ENCODE measurements around the gene GUCA1A.
"Not testable (repeated sequence)": the region's sequence is repeated elsewhere in the genome, so short reads cannot be mapped to it uniquely, and the experiment has no call there.

Gene GUCA1A

DNA sequence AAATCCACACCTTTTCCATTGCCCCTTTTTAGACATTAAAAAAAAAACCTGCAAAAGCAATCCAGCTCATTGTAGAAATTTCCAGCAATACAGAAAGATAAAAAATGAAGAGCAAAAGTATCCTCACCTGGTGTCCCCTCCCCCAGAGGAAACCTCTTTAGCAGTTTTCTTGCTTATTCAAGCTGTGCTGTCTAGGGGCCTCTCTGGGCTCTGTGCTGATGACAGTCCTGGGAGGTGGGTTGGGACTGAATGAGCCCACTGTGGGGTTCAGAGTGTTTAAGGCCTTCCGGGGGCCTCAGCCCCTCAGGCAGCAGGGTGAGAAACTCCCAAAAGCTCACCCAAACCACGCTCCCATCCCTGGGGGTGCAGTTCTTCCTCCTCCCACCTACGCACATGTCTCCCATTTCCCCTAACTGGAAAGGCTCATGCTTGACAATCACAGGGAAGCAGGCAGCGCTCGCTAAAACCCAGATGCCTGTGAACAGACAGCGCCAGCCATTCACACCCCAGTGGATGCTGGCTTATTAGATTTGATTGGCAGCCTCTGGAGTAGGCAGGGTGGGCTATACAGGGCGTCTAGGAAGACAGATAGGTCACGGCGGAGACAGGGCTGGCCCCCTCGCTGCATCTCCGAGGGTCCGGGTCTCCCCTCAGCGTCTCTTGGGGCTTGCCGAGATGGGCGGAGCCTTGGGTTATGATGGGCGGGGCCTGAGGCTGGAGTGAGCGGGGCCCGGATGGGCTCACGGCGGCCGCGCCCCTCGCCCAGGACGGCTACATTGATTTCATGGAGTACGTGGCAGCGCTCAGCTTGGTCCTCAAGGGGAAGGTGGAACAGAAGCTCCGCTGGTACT, 4.6 kb downstream of the GUCA1A start:
- DNase-seq (ENCODE audit: low spot score), result no peak

DNA sequence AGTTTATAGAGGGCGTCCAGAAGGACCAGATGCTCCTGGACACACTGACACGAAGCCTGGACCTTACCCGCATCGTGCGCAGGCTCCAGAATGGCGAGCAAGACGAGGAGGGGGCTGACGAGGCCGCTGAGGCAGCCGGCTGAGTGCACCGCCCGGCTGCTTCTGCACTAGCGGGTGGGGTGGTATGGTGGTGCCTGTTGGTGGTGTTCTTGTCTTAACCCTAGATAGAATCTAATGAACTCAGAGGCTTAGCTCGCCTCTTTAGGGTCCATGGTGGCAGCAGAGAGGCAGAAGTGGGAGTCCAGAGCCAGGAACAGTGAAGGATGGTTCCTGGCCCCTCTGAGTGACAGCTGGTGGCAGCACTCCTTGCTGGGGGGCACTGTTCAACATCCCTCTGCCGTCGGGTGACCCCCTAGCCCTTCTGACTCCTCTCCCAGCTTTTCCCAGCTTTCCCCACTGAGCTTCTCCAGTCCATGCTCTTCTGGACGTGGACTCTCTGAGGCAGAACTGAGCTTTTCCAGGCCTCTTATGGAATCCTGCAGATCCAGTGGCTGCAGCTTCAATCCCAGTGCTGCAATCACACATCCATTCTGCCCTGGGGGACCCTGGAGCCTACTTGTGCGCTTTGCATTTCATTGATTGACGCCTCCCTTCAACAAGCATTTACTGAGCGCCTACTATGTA, 6.2 kb downstream of the GUCA1A start:
- DNase-seq (ENCODE audit: low spot score), result no peak

DNA sequence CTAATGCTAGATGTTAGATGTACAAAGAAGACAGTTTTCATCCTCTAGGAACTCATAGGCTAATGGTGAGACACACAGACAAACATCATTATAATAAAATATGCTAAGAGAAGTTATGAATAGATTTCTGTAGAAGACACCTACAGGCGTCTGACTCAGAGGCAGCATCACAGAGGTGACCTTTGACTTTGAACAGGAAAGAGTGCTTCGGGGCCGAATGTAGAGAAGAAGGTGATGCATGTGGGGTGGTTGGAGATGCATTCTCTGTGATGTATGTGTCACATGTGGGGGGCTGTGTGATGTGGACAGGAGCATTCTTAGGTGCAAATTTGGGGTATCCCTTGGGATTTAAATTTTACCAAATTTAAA, 6.8 kb downstream of the GUCA1A start:
- DNase-seq (ENCODE audit: low spot score), result no peak

DNA sequence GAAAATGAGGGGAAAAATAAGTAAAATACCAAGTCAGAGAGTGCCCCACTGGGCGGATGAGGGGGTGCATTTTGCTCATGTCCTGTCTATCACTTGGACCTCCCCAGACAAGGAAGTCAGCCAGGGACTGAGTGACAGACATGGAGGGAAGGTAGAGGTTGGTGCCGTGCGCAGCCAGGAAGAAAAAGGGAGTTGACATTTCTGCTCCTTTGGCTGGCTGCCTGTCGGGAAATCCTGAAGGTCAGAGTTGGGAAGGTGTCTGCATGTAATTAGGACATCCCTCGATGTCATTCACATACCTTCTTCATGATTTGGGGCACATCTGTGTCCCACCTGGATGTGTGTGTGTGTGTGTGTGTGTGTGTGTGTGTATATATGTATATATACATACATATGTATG, 8.9 kb downstream of the GUCA1A start:
- no peak for DNase-seq (ENCODE audit: low spot score)

DNA sequence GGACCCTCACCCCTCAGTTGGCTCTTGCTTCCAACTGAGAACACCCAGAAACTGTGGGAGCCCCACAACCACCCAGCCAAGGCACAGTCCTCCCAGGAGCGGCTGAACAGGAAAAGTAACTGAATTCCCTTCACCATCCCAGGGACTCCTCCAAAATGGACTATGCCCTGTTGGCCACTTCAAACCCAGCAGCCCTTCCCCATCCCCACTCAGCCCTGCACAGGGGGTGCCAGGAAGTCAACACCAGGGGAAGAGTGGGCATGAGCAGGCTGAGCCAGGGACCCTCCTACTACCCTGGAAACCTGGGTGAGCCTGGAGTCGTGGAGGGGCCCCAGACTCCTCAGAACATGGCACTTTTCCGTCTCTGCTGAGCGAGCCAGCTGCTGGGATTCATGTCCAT, 11.3 kb downstream of the GUCA1A start:
- DNase-seq (ENCODE audit: low spot score), result no peak

DNA sequence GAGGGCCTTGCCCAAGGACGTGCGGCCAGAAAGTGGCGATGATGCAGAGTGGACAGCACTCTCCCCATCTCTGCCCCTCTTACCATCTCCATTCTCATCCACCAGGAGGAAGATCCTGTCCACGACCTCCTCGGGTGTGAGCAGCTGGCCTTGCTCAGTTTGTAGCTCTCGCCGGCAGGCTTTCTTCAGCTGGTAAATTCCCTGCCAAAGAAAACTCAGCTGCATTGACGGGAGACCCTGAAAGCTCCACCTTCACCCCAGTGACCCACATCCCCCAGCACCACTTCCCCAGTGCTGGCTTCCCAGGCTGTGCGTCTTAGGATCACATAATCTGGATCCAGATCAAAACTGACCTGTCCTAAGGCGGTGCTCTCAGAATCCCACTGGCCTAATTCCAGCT, 12.4 kb downstream of the GUCA1A start:
- DNase-seq (ENCODE audit: low spot score), result no peak

DNA sequence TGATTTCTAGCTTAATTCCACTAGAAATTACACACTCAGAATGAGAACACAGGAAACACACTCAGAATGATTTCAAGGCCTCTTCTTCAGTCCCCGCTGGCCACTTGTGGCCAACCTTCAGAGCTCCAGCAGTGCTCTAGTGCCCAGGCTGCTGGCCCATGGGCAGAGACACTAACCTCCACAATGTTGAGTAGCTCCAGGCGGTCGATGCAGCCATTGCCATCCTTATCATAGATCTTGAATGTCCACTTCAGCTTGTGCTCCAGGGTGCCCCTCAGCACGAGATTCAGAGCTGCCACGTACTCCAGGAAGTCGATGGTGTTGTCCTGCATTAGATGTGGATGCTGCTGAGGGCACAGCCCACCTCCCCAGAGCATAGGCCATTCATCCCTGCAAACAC, 15.2 kb downstream of the GUCA1A start:
- no peak for DNase-seq (ENCODE audit: low spot score)

DNA sequence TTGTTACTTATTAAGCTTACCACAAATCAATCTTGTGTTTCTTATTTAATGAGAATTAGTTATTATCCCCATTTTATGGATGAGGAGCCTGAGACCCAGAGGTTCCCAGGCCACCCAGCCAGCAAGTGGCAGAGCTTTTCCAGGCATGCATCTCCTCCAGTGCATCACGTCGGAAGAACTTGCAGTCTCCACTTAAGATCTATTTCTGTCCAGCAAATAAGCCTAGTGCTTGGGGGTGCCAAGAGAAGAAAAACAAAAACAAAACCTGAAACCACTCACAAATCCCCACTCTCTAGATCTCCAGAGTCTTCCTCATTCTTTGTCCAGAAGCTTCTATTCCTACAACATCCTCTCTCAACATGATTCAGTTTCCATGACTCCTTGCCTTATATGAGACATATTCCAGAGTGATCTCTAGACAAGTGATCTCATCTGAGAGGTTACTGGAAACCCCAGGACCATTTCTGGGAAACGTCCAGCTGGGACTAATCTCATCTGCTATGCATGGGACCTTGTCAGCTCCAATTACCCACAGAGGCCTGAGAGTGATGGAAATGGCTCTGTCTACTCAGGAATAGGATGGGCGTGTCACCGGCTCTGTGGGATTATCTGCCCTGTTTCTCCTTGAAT, 17.5 kb downstream of the GUCA1A start:
- no peak for DNase-seq (ENCODE audit: low spot score)

DNA sequence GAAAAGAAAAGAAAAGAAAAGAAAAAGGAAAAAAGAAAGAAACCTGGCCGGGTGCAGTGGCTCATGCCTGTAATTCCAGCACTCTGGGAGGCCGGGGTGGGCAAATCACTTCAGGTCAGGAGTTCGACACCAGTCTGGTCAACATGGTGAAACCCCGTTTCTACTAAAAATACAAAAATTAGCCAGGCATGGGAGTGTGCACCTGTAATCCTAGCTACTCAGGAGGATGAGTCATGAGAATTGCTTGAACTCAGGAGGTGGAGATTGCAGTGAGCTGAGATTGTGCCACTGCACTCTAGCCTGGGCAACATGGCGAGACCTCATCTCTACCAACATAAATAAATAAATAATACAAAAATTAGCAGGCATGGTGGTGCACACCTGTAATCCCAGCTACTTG, 19.2 kb downstream of the GUCA1A start:
- not testable (repeated sequence) for DNase-seq (ENCODE audit: low spot score)

DNA sequence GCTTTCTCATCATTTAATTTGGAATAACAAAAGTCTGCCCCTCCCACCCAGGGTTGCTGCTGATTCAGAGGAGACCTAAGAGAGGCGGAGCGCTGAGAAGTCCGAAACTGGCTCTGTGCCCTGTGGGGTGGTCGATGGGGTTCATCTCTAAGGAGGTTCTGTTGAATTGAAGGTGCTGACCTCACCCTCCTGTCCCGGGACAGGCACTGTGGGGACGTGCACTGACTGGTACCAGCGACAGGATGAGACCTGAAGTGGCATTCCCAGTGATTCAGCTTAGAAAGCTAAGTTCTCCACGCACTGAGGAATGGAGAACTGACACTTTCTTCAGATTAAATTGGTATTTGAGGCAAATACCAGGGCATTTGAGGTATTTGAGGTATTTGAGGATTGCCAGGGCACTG, 20.3 kb downstream of the GUCA1A start:
- DNase-seq (ENCODE audit: low spot score), result no peak

DNA sequence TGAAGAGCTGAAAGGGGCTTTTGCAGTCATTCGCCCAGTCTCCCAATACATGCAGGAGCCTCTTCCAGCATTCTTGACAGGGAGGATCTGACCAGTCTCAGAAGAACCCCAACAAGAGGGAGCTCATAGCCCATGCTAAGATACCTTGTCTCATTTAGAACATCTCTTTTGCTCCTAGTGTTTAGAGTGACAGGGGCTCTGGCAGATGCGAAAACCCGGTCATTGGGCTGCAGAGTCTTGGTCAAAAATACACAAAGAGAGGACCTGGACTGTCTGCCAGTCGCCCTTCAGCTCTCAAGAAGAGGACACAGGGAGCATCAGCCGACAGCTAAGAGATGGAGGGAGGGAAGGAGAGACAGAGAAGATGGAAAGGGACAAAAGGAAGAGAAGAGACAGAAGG, 20.9 kb downstream of the GUCA1A start:
- DNase-seq (ENCODE audit: low spot score), result no peak

DNA sequence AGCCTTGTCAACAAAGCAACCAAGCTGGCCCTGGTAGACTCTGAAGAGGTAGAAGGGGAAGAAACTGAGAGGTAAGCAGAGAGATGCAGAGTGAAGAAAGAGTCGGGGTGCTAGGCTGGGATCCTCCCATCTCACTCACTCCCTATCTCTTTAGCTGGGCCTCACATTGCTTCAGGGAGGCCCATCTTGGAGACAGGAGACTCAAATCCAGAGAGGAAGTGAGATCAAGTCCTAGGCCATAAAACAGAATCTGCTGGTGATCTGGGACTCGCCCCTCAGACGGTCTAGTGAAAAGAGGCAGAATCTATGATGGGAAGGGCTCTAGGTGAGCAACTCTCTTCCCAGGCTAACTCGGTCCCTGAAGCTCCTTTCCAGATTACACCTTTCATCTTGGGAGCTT, 22.3 kb downstream of the GUCA1A start:
- DNase-seq (ENCODE audit: low spot score), result no peak

DNA sequence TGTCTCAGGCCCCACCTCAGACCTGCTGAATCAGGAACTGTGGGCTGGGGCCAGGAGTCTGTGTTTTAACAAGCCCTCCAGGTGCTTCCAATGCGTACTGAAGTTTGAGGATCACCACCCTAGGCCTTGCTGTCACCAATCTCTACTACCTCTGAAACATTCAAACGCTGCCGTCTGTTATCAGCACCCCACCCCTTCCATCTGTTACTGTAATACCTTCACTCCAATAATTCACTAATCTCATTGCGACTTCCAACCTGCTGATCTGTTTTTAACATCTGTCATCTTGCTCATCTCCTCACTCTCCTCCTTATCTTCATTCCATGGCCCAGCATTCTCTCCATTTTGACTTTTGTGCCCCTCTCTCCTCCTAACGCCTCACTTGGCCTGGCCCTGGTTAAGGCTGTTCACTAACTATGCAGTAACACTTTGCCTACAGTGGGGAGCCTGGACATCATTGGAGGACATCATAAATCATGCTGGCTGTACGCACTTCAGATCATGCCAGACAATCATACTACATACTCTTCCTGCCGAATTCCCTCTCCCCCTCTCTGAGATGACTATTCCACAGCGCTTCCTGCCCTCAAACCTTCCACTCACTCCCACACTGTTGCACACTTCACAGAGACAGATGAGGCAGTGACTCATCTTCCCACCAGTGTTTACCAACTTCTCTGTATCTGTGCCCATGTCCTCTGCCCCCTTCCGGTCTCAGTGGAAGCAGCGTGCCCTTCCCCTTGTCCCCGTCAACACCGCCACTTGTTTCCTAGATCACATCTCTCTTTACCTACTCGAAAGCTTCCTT, 24.6 kb downstream of the GUCA1A start:
- DNase-seq (ENCODE audit: low spot score), result no peak

DNA sequence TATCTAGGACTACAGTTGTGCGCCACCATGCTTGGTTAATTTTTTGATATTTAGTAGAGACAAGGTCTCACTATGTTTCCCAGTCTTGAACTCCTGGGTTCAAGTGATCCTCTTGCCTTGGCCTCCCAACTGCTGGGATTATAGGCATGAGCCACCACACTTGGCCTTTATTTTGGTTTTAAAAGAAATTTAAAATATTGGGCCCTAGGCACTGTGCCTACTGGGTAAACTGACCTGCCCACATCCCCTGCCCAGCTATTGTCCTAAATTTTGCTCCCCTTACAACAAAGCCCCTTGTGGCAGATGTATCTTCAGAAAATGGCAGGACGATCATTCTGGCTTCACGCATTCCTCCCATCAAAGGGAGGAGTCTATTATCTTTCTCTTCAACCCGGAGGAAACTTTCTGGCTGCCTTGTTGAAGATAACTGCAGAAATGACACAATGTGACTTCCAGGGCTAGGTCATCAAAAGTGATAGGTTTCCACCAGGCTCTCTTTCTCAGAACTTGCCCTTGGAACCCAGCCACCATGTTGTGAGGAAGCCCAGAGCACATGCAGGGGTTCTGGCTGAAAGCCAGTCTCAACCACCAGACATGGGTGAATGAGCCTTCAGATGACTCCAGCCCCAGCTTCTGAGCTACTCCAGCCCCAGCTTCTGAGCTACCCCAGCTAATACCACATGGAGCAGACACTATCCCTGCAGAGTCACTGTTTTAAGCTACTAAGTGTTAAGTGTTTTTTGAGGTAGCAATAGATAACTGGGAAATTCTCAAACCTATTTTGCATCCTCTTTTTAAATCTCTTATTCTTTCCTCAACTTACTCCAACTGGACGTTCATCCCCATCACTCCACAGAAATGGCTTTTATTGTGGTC, 26.2 kb downstream of the GUCA1A start:
- no peak for DNase-seq (ENCODE audit: low spot score)

DNA sequence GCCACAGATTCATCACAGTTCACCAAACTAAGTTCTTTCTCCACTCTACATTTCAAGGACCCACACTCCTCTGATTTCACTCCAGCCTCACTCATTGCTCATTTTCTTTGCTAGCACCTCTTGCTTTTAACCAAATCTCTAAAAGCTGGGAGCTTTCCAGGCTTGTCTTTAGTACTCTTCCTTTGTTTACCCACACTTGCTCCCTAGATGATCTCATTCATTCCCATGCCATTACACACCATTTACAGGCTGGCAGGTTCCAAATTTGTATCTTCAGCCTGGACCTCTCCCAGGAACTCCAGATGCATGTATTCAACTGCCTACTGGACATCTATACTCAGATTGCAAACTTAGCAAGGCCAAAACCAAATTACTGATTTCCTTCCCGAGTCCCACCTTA, 26.9 kb downstream of the GUCA1A start:
- no peak for DNase-seq (ENCODE audit: low spot score)

DNA sequence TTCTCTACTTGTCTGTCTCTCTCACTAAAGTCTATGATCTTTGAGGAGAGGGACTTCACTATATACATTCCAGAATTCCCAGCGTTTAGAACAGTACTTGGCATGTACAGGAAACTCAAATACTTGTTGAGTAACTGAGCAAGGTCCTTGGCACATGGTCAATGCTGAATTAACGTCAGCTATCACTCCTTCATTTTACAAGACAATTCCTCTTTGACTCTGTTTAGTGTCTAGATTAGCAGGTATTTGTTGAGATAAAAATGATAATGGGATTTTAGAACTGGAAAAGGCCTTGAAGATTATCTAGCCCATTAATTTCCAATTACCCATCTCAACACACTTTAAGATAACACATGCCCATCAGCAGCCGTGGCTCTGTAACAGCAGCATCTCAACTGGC, 28.2 kb downstream of the GUCA1A start:
- no peak for DNase-seq (ENCODE audit: low spot score)

DNA sequence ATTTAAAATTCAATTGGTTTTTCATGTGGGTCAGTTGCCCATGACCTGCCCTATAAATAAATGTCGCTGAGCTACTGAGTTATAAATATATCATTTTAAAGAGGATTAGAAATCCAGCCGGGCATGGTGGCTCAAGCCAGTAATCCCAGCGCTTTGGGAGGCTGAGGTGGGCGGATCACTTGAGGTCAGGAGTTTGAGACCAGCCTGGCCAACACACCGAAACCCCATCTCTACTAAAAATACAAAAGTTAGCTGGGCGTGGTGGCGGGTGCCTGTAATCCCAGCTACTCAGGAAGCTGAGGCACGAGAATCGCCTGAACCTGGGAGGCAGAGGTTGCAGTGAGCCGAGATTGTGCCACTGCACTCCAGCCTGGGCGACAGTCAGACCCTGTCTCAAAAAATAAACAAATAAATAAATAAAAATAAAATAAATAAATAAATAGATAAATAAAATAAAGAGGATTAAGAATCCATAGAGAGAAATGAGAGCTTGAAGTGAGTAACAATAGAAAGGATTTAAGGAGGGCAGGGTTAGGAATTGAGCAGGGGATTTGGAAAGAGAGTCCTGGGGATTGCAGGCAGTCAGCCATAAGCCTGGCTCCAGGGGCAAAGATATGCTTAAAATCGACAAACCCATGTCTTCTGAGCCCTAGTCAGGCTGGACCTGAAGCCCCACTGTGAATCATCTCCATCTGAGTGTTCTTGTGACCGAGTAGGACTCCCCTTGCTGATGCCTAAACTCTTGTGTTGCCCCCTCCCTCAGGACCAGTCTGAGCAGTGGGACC, 29.2 kb downstream of the GUCA1A start:
- not testable (repeated sequence) for DNase-seq (ENCODE audit: low spot score)

DNA sequence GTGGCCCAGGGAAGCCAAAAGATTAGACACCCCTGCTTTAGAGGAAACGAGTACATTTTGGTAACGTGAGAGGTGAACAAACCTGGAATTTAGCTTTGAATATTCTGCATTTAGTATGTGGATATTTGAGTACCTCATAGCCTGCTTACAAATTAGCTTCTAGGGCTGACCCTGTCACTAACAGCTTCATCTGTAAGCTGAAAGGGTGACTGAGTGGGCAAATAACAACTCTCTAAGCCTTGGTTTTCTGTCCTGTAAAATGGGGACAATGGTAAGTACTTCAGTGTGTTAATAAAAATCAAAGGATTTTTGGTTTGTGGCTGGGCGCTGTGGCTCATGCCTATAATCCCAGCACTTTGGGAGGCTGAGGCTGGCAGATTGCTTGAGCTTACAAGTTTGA, 30.0 kb downstream of the GUCA1A start:
- DNase-seq (ENCODE audit: low spot score), result no peak

DNA sequence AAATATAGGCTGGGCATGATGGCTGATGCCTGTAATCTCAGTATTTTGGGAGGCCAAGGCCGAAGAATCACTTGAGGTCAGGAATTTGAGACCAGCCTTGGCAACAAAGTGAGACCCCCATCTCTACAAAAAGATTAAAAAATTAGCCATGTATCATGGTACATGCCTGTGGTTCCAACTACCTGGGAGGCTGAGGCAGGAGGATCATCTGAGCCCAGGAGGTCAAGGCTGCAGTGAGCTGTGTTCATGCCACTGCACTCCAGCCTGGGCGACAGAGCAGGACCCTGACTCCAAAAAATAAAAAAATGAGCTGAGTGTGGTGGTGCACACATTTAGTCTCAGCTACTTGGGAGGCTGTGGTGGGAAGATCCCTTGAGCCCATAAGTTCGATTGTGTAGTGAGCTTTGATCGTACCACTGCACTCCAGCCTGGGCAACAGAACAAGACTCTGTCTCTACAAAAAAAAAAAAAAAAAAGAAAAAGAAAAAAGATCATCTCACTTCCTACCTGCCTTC, 31.7 kb downstream of the GUCA1A start:
- DNase-seq (ENCODE audit: low spot score), result no peak

DNA sequence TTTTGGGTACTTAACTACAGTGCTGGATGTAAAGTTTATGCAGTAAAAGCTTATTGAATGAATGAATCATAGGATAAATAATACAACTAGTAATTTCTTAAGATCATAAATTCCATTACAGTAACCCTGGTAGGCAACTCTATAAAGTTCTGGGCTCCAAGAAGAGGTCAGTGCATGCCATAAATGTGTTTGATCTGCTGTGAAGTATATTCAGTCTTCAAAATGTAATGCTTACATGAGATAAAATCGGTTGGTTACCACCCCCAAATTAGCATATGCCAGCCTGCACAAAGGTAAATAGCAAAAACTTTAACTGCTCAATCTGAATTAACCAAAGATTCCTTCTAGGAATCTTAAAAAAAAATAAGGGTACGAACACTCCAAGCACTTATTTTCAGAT, 34.4 kb downstream of the GUCA1A start:
- not testable (repeated sequence) for DNase-seq (ENCODE audit: low spot score)

Measured in LoVo (cell line).